Chondrocyte (in vitro differentiated cells): ENCODE measurements around the gene PARP11. TPM values are rescaled to one million over a fixed set of nuclear protein-coding genes. Genes with fewer than 3 reads are reported as not detected.

ENCODE experiments used
- DNase-seq: peaks from one replicate; pipeline ENCODE4 v3.0.0; 2021; ENCODE audit warnings: mixed read lengths, low spot score
- H3K27ac Mint-ChIP-seq: one replicate; pipeline ENCODE4 v1.8.0; 2021; ENCODE audit warnings: mild to moderate bottlenecking, moderate library complexity, mixed read lengths; ENCODE audit not compliant: unreplicated experiment
- H3K27me3 Mint-ChIP-seq: 2 replicates; pipeline ENCODE4 v1.8.0; 2021; ENCODE audit warnings: low read depth, mixed read lengths
- H3K36me3 Mint-ChIP-seq: 2 replicates; pipeline ENCODE4 v1.8.0; 2021; ENCODE audit warnings: low read depth, mixed read lengths
- H3K4me1 Mint-ChIP-seq: 2 replicates; pipeline ENCODE4 v1.8.0; 2021; ENCODE audit warnings: low read depth, mild to moderate bottlenecking, mixed read lengths
- H3K4me3 Mint-ChIP-seq: one replicate; pipeline ENCODE4 v1.8.0; 2021; ENCODE audit warnings: mild to moderate bottlenecking, moderate library complexity, mixed read lengths; ENCODE audit not compliant: unreplicated experiment
- H3K9me3 Mint-ChIP-seq: 2 replicates; pipeline ENCODE4 v1.8.0; 2021; ENCODE audit warnings: low read depth, mixed read lengths
- total RNA-seq: library from RNA; stranded (reverse); gene quantifications from 3 replicates; pipeline ENCODE4 v1.2.1, GENCODE V29; 2021
- TF ChIP-seq, protein P1 (sequence below): fragments of 200-600 bp; sonication (generic); IDR thresholded peaks from 2 replicates; pipeline ENCODE4 v1.5.0; 2021; ENCODE audit warnings: antibody characterized with exemption, mild to moderate bottlenecking, moderate library complexity

PARP11 gene
- total RNA-seq, 1 donor from 2014 or later: 10.2 TPM

DNA sequence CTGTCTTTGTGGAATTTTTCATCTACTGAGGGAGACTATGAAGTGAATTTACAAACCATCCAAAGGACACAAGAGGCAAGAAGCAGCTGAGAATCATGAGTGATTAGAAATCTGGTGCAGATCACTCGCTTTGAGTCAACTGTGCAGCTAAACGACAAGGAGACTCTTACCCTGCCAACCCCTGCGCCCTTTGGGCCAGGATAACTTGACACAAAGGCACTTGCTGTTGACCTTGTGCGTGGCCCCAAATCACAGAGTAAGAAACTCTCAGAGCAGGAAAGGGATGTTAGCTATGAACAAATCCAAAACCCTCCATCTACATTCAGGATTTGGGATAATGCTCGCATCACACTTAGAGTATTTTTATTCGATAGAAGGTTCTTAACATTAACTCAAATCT, 11.5 kb upstream of the PARP11 start:
- Mint-ChIP-seq H3K27ac (no peak overlapping the region), H3K4me1 (peaks cover 5% of the 10 kb centered on the region), H3K9me3 (no peaks in the 10 kb centered on the region), H3K4me3 (no peak overlapping the region), H3K36me3 (no peaks in the 10 kb centered on the region), H3K27me3 (peaks cover 21% of the 10 kb centered on the region)
- DNase-seq: no peak
- TF ChIP-seq, protein P1, sequence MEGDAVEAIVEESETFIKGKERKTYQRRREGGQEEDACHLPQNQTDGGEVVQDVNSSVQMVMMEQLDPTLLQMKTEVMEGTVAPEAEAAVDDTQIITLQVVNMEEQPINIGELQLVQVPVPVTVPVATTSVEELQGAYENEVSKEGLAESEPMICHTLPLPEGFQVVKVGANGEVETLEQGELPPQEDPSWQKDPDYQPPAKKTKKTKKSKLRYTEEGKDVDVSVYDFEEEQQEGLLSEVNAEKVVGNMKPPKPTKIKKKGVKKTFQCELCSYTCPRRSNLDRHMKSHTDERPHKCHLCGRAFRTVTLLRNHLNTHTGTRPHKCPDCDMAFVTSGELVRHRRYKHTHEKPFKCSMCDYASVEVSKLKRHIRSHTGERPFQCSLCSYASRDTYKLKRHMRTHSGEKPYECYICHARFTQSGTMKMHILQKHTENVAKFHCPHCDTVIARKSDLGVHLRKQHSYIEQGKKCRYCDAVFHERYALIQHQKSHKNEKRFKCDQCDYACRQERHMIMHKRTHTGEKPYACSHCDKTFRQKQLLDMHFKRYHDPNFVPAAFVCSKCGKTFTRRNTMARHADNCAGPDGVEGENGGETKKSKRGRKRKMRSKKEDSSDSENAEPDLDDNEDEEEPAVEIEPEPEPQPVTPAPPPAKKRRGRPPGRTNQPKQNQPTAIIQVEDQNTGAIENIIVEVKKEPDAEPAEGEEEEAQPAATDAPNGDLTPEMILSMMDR: no peak

DNA sequence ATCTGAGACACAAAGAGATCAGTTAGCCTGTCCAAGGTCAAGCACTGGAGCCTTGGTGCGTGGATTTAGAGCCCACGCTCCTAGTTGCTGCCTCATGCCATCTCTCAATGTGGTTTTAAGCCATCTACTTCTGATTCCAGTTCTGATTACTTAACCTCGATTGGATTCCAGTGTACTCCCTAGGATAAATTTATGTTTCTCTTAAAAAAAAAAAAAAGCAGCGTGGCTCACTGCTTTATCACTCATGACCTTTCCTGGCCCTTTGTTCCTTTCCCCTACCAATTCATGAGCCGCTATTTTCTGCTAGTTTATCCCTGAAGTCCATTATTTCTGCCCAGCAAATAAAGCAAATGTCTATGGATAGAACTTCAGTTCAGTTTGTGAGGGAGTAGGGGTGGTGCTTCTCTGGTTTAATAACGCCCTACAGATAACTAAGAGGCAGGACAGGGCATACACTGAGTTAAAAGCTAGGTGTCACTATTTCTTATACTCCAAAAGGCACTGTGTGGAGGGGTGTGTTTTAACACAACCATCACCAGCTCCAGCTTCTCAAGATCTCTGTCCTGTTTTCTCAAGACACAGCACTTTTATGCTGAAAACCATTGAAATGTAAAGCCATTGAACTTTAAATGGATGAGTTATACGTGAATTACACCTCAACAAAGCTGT, 9.8 kb upstream of the PARP11 start:
- DNase-seq: no peak

DNA sequence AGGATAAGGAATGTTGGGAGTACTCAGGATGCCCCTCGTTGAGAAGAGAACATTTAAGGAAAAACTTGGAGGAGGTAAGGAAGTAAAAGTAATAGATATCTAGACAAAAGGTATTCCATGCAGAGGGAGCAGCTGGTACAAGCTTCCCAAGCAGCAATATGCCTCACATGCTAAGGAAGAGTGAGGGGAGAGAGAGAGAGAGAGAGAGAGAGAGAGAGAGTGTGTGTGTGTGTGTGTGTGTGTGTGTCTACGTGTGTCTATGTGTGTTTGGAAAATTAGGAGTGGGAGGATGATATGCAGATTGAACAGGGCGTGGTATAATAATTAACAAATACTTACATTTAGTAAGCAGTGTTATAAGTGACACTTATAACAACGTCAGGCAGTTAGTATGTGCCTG, 9.2 kb upstream of the PARP11 start:
- Mint-ChIP-seq H3K36me3 (peaks cover 2% of the 10 kb centered on the region), H3K4me3 (no peak overlapping the region), H3K27ac (no peak overlapping the region), H3K4me1 (peaks cover 5% of the 10 kb centered on the region), H3K9me3 (peaks cover 12% of the 10 kb centered on the region), H3K27me3 (peaks cover 32% of the 10 kb centered on the region)
- no peak for DNase-seq
- TF ChIP-seq, protein P1: no peak

More for the DNA sequence above, 9.8 kb upstream of the PARP11 start:
- Mint-ChIP-seq H3K36me3 (no peaks in the 10 kb centered on the region), H3K27ac (no peak overlapping the region), H3K4me1 (peaks cover 5% of the 10 kb centered on the region), H3K27me3 (peaks cover 28% of the 10 kb centered on the region), H3K4me3 (no peak overlapping the region), H3K9me3 (peaks cover 8% of the 10 kb centered on the region)
- TF ChIP-seq, protein P1: peak; percentile 61

DNA sequence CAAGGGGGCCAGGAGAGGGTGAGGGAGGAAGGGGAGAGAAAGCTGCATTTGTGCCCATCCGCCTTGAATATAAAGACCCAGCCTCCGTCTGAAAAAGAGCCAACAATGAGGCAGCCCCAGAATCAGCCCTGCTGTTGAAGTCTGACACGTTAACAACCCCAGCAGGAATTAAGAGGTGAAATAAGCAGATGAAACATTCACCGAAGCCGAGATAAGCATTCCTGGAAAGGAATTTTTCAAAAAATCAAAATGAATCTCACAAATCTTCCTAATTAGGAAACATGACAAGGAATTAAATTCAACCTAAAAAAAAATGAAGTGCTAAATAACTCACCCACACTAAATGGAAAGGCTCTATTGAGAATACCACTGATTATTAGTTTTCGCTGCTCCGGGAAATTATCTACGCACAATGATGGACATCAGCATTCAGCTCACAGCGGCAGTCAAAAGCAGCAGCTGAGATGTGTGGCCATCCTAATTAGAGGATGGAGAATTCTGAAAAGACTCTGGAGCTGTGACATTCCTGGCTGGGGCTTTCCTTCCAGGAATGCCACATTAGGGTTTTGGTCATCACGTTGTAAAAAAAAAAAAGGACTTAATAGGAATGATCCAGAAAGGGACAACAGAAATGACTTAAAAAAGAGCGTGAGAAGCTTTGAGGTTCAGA, 8.2 kb upstream of the PARP11 start:
- DNase-seq: no peak

DNA sequence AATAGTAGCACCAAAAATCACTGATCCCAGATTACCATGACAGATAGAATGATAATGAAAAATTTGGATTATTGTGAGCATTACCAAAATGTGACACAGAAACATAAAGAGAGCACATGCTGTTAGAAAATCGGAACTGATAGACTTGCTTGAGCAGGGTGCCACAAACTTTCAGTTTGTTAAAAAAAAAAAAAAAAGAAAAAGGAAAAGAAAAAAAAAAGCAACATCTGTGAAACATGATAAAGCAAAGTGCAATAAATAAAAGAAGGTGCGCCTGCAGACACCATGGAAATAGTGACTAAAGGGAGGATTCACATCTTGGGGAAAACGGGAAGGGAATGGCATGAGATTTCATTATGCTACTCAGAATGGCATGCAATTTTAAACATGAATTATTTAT, 6.6 kb upstream of the PARP11 start:
- Mint-ChIP-seq H3K27ac (no peak overlapping the region), H3K4me3 (no peak overlapping the region), H3K27me3 (peaks cover 25% of the 10 kb centered on the region), H3K4me1 (no peaks in the 10 kb centered on the region), H3K9me3 (peaks cover 12% of the 10 kb centered on the region), H3K36me3 (peaks cover 2% of the 10 kb centered on the region)
- DNase-seq: no peak
- TF ChIP-seq, protein P1: no peak

More for the DNA sequence above, 8.2 kb upstream of the PARP11 start:
- Mint-ChIP-seq H3K9me3 (peaks cover 12% of the 10 kb centered on the region), H3K27me3 (peaks cover 27% of the 10 kb centered on the region), H3K4me1 (peaks cover 5% of the 10 kb centered on the region), H3K27ac (no peak overlapping the region), H3K4me3 (no peak overlapping the region), H3K36me3 (peaks cover 2% of the 10 kb centered on the region)
- TF ChIP-seq, protein P1: no peak
